ENCODE data around the gene PAGR1.
A peak's percentile ranks its signal among the peaks of the same experiment; 100 is the strongest.
"Not testable (repeated sequence)": the region's sequence is repeated elsewhere in the genome, so short reads cannot be mapped to it uniquely, and the experiment has no call there.

The PAGR1 gene

GRCh38 chr16:29779474-29779873, 36.5 kb upstream of the PAGR1 start:
- Histone ChIP-seq H3K4me1 (ENCODE audit: control insufficient read depth in 2 of 2, insufficient read depth in 2 of 2, low read length in 2 of 2) (no peaks in the 10 kb centered on the region), H3K27ac (ENCODE audit: low read depth in 2 of 2, low read length in 2 of 2) (peak overlapping the region; percentile 3 to 75), H3K4me3 (ENCODE audit: low read length in 2 of 2) (peak overlapping the region; percentile 11 to 49), H3K9ac (ENCODE audit: low read depth in 1 of 2, low read length in 2 of 2) (peak overlapping the region in 1 of 2 donors; percentile 60), H3K27me3 (ENCODE audit: control insufficient read depth in 2 of 2, insufficient read depth in 2 of 2, low read length in 2 of 2) (no peaks in the 10 kb centered on the region), H3K36me3 (ENCODE audit: control insufficient read depth in 2 of 2, insufficient read depth in 2 of 2, low read length in 2 of 2) (peaks cover 0 to 5% of the 10 kb centered on the region in 2 donors), H3K9me3 (ENCODE audit: control insufficient read depth in 2 of 2, low read length in 2 of 2) (no peaks in the 10 kb centered on the region)

GRCh38 chr16:29783094-29783953, 32.6 kb upstream of the PAGR1 start:
- H3K9me3 ChIP-seq (ENCODE audit: control insufficient read depth in 2 of 2, low read length in 2 of 2); H3K4me3 ChIP-seq (ENCODE audit: low read length in 2 of 2); H3K4me1 ChIP-seq (ENCODE audit: control insufficient read depth in 2 of 2, insufficient read depth in 2 of 2, low read length in 2 of 2); H3K27me3 ChIP-seq (ENCODE audit: control insufficient read depth in 2 of 2, insufficient read depth in 2 of 2, low read length in 2 of 2); H3K36me3 ChIP-seq (ENCODE audit: control insufficient read depth in 2 of 2, insufficient read depth in 2 of 2, low read length in 2 of 2); H3K27ac ChIP-seq (ENCODE audit: low read depth in 2 of 2, low read length in 2 of 2); H3K9ac ChIP-seq (ENCODE audit: low read depth in 1 of 2, low read length in 2 of 2): not testable (repeated sequence)

- H3K9me3 ChIP-seq (ENCODE audit: control insufficient read depth in 2 of 2, low read length in 2 of 2) = no peaks in the 10 kb centered on the region
- peaks cover 0 to 5% of the 10 kb centered on the region in 2 donors for H3K36me3 ChIP-seq (ENCODE audit: control insufficient read depth in 2 of 2, insufficient read depth in 2 of 2, low read length in 2 of 2)
- no peak overlapping the region for H3K27ac ChIP-seq (ENCODE audit: low read depth in 2 of 2, low read length in 2 of 2)
- H3K27me3 ChIP-seq (ENCODE audit: control insufficient read depth in 2 of 2, insufficient read depth in 2 of 2, low read length in 2 of 2) = no peaks in the 10 kb centered on the region
- H3K4me3 ChIP-seq (ENCODE audit: low read length in 2 of 2) = no peak overlapping the region
- no peak overlapping the region for H3K9ac ChIP-seq (ENCODE audit: low read depth in 1 of 2, low read length in 2 of 2)
- peaks cover 0 to 2% of the 10 kb centered on the region in 2 donors for H3K4me1 ChIP-seq (ENCODE audit: control insufficient read depth in 2 of 2, insufficient read depth in 2 of 2, low read length in 2 of 2)
Measured at GRCh38 chr16:29784157-29784556, 31.8 kb upstream of the PAGR1 start.

- peaks cover 0 to 5% of the 10 kb centered on the region in 2 donors for H3K36me3 ChIP-seq (ENCODE audit: control insufficient read depth in 2 of 2, insufficient read depth in 2 of 2, low read length in 2 of 2)
- peak overlapping the region in 1 of 2 donors; percentile 14 for H3K9ac ChIP-seq (ENCODE audit: low read depth in 1 of 2, low read length in 2 of 2)
- no peak overlapping the region for H3K27ac ChIP-seq (ENCODE audit: low read depth in 2 of 2, low read length in 2 of 2)
Measured at GRCh38 chr16:29784901-29785500, 31.0 kb upstream of the PAGR1 start.

GRCh38 chr16:29787155-29787554, 28.8 kb upstream of the PAGR1 start:
- H3K4me1 ChIP-seq (ENCODE audit: control insufficient read depth in 2 of 2, insufficient read depth in 2 of 2, low read length in 2 of 2) = peaks cover 5 to 17% of the 10 kb centered on the region in 2 donors
- H3K36me3 ChIP-seq (ENCODE audit: control insufficient read depth in 2 of 2, insufficient read depth in 2 of 2, low read length in 2 of 2) = not testable (repeated sequence)

More at GRCh38 chr16:29784901-29785500, 31.0 kb upstream of the PAGR1 start:
- Histone ChIP-seq H3K9me3 (ENCODE audit: control insufficient read depth in 2 of 2, low read length in 2 of 2) (no peaks in the 10 kb centered on the region), H3K27me3 (ENCODE audit: control insufficient read depth in 2 of 2, insufficient read depth in 2 of 2, low read length in 2 of 2) (no peaks in the 10 kb centered on the region), H3K4me3 (ENCODE audit: low read length in 2 of 2) (peak overlapping the region in 1 of 2 donors; percentile 27), H3K4me1 (ENCODE audit: control insufficient read depth in 2 of 2, insufficient read depth in 2 of 2, low read length in 2 of 2) (peaks cover 3 to 5% of the 10 kb centered on the region in 2 donors)

GRCh38 chr16:29789775-29790182, 26.2 kb upstream of the PAGR1 start:
- Histone ChIP-seq H3K27me3 (ENCODE audit: control insufficient read depth in 2 of 2, insufficient read depth in 2 of 2, low read length in 2 of 2) (no peaks in the 10 kb centered on the region), H3K9me3 (ENCODE audit: control insufficient read depth in 2 of 2, low read length in 2 of 2) (no peaks in the 10 kb centered on the region), H3K4me3 (ENCODE audit: low read length in 2 of 2) (peak overlapping the region; percentile 82 to 99), H3K4me1 (ENCODE audit: control insufficient read depth in 2 of 2, insufficient read depth in 2 of 2, low read length in 2 of 2) (peaks cover 9 to 23% of the 10 kb centered on the region in 2 donors), H3K36me3 (ENCODE audit: control insufficient read depth in 2 of 2, insufficient read depth in 2 of 2, low read length in 2 of 2) (no peaks in the 10 kb centered on the region), H3K27ac (ENCODE audit: low read depth in 2 of 2, low read length in 2 of 2) (peak overlapping the region; percentile 80 to 94), H3K9ac (ENCODE audit: low read depth in 1 of 2, low read length in 2 of 2) (peak overlapping the region; percentile 75 to 96)

More at GRCh38 chr16:29787155-29787554, 28.8 kb upstream of the PAGR1 start:
- not testable (repeated sequence) for H3K9ac ChIP-seq (ENCODE audit: low read depth in 1 of 2, low read length in 2 of 2); H3K9me3 ChIP-seq (ENCODE audit: control insufficient read depth in 2 of 2, low read length in 2 of 2); H3K27ac ChIP-seq (ENCODE audit: low read depth in 2 of 2, low read length in 2 of 2); H3K27me3 ChIP-seq (ENCODE audit: control insufficient read depth in 2 of 2, insufficient read depth in 2 of 2, low read length in 2 of 2); H3K4me3 ChIP-seq (ENCODE audit: low read length in 2 of 2)

- H3K4me3 ChIP-seq (ENCODE audit: low read length in 2 of 2) = peak within 1 kb of the TSS; percentile 94 to 99
- no peaks in the 10 kb centered on the region for H3K9me3 ChIP-seq (ENCODE audit: control insufficient read depth in 2 of 2, low read length in 2 of 2)
- peak within 1 kb of the TSS; percentile 87 to 96 for H3K9ac ChIP-seq (ENCODE audit: low read depth in 1 of 2, low read length in 2 of 2)
- no peaks in the 10 kb centered on the region for H3K27me3 ChIP-seq (ENCODE audit: control insufficient read depth in 2 of 2, insufficient read depth in 2 of 2, low read length in 2 of 2)
- no peaks in the 10 kb centered on the region for H3K36me3 ChIP-seq (ENCODE audit: control insufficient read depth in 2 of 2, insufficient read depth in 2 of 2, low read length in 2 of 2)
- H3K27ac ChIP-seq (ENCODE audit: low read depth in 2 of 2, low read length in 2 of 2) = peak within 1 kb of the TSS; percentile 80 to 94
- H3K4me1 ChIP-seq (ENCODE audit: control insufficient read depth in 2 of 2, insufficient read depth in 2 of 2, low read length in 2 of 2) = peaks cover 9 to 22% of the 10 kb centered on the region in 2 donors
Measured at GRCh38 chr16:29790183-29790948, 25.6 kb upstream of the PAGR1 start, which contains the start of gene KIF22. KIF22 (plus strand) TSS chr16:29790751; CDS start chr16:29790760, 9 bp downstream.

GRCh38 chr16:29790949-29791844, 24.8 kb upstream of the PAGR1 start:
- H3K4me3 ChIP-seq (ENCODE audit: low read length in 2 of 2) = peak overlapping the region; percentile 94 to 99
- peaks cover 9 to 20% of the 10 kb centered on the region in 2 donors for H3K4me1 ChIP-seq (ENCODE audit: control insufficient read depth in 2 of 2, insufficient read depth in 2 of 2, low read length in 2 of 2)
- H3K9ac ChIP-seq (ENCODE audit: low read depth in 1 of 2, low read length in 2 of 2) = peak overlapping the region; percentile 74 to 87
- H3K9me3 ChIP-seq (ENCODE audit: control insufficient read depth in 2 of 2, low read length in 2 of 2) = no peaks in the 10 kb centered on the region
- no peaks in the 10 kb centered on the region for H3K27me3 ChIP-seq (ENCODE audit: control insufficient read depth in 2 of 2, insufficient read depth in 2 of 2, low read length in 2 of 2)
- peak overlapping the region; percentile 63 to 77 for H3K27ac ChIP-seq (ENCODE audit: low read depth in 2 of 2, low read length in 2 of 2)
- no peaks in the 10 kb centered on the region for H3K36me3 ChIP-seq (ENCODE audit: control insufficient read depth in 2 of 2, insufficient read depth in 2 of 2, low read length in 2 of 2)
